ENCODE measurements around the gene CYP4F12. TPM values are rescaled to one million over a fixed set of nuclear protein-coding genes. Genes with fewer than 3 reads are reported as not detected.
"Not testable (repeated sequence)": the region's sequence is repeated elsewhere in the genome, so short reads cannot be mapped to it uniquely, and the experiment has no call there.

CYP4F12 gene
- total RNA-seq, 1 donor from 2014 or later, result not detected

DNA sequence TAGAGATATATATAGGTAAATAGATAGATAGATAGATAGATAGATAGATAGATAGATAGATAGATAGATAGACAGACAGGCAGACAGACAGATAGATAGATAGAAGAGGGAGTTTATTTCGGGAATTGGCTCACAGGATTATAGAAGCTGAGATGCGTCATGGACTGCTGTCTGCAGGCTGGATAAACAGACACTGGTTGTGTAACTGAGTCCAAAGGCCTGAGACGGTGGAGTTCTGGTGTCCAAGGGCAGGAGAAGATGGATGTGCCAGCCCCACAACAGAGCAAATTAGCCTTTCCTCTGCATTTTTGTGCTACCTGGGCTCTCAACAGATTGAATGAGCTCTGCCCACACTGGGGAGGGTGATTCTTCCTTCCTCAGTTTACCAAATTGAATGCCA, 29.5 kb upstream of the CYP4F12 start:
- TF ChIP-seq, protein P1, sequence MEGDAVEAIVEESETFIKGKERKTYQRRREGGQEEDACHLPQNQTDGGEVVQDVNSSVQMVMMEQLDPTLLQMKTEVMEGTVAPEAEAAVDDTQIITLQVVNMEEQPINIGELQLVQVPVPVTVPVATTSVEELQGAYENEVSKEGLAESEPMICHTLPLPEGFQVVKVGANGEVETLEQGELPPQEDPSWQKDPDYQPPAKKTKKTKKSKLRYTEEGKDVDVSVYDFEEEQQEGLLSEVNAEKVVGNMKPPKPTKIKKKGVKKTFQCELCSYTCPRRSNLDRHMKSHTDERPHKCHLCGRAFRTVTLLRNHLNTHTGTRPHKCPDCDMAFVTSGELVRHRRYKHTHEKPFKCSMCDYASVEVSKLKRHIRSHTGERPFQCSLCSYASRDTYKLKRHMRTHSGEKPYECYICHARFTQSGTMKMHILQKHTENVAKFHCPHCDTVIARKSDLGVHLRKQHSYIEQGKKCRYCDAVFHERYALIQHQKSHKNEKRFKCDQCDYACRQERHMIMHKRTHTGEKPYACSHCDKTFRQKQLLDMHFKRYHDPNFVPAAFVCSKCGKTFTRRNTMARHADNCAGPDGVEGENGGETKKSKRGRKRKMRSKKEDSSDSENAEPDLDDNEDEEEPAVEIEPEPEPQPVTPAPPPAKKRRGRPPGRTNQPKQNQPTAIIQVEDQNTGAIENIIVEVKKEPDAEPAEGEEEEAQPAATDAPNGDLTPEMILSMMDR (IDR thresholded peaks at IDR 0.05; ENCODE audit: partially characterized antibody, unreplicated experiment), result no peak
- Mint-ChIP-seq H3K27ac (ENCODE audit: unreplicated experiment) (no peak overlapping the region), H3K36me3 (ENCODE audit: unreplicated experiment) (no peaks in the 10 kb centered on the region), H3K9me3 (ENCODE audit: unreplicated experiment) (peaks cover 16% of the 10 kb centered on the region), H3K4me3 (ENCODE audit: unreplicated experiment) (no peak overlapping the region), H3K27me3 (ENCODE audit: unreplicated experiment) (no peaks in the 10 kb centered on the region), H3K4me1 (ENCODE audit: low read depth, unreplicated experiment) (no peaks in the 10 kb centered on the region)
- no peak for DNase-seq

DNA sequence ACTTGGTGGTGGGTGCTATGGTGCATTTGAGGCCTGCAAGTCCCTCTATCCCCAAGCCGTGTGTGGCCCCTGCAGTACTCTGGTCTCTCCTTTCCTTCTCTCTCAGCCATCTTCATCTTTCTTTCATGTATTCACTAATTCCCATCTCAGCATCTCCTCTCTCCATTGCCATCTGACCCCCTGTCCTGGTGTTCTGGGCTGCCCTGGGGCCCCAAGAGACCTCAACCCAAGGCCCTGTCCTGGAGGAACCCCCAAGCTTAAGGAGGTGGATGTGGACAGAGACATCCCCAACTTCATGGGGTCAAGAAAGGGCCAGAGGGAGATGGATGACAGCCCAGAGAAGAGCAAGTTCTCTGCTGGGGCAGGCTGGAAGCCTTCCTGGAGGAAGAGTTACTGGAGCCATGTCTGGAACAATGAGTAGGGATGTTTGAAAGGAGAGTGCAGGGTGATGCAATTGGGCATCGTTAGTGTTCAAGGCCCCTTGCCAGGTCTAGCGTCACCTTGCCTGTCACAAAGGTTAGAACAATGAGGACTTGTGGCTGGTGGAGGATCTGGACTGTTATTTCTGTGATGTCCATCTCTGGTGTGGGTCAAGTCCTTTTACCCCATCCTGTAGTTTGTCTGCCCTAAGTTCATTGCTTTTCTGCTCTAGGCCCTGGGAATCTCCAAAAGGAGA, 28.7 kb upstream of the CYP4F12 start:
- TF ChIP-seq, protein P1 (IDR thresholded peaks at IDR 0.05; ENCODE audit: partially characterized antibody, unreplicated experiment), result no peak
- DNase-seq, result no peak
- no peaks in the 10 kb centered on the region for H3K4me1 Mint-ChIP-seq (ENCODE audit: low read depth, unreplicated experiment)
- no peaks in the 10 kb centered on the region for H3K27me3 Mint-ChIP-seq (ENCODE audit: unreplicated experiment)
- H3K36me3 Mint-ChIP-seq (ENCODE audit: unreplicated experiment), result no peaks in the 10 kb centered on the region
- H3K27ac Mint-ChIP-seq (ENCODE audit: unreplicated experiment), result no peak overlapping the region
- H3K9me3 Mint-ChIP-seq (ENCODE audit: unreplicated experiment), result peaks cover 16% of the 10 kb centered on the region
- no peak overlapping the region for H3K4me3 Mint-ChIP-seq (ENCODE audit: unreplicated experiment)

DNA sequence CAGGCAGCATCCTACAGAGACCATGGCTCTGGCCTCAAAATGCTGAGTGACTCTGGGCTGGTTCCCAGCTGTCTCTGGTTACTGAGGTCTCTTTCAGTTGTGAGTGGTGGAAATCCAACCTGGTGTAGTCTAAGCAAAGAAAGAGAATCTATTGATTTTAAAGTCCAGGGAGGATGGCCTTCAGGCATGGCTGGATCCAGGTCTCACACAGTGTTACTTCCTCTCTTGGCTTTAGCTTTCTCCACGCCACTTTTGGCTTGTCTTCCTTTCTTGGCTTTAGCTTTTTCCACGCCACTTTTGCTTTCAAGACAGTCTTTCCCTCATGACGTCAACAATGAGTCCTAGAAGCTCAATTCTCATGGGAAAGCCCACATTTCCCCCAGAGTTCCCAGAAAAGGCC, 28.1 kb upstream of the CYP4F12 start:
- no peaks in the 10 kb centered on the region for H3K27me3 Mint-ChIP-seq (ENCODE audit: unreplicated experiment)
- peaks cover 16% of the 10 kb centered on the region for H3K9me3 Mint-ChIP-seq (ENCODE audit: unreplicated experiment)
- H3K36me3 Mint-ChIP-seq (ENCODE audit: unreplicated experiment), result no peaks in the 10 kb centered on the region
- no peak overlapping the region for H3K4me3 Mint-ChIP-seq (ENCODE audit: unreplicated experiment)
- DNase-seq, result no peak
- H3K27ac Mint-ChIP-seq (ENCODE audit: unreplicated experiment), result no peak overlapping the region
- no peaks in the 10 kb centered on the region for H3K4me1 Mint-ChIP-seq (ENCODE audit: low read depth, unreplicated experiment)
- TF ChIP-seq, protein P1 (IDR thresholded peaks at IDR 0.05; ENCODE audit: partially characterized antibody, unreplicated experiment), result no peak

DNA sequence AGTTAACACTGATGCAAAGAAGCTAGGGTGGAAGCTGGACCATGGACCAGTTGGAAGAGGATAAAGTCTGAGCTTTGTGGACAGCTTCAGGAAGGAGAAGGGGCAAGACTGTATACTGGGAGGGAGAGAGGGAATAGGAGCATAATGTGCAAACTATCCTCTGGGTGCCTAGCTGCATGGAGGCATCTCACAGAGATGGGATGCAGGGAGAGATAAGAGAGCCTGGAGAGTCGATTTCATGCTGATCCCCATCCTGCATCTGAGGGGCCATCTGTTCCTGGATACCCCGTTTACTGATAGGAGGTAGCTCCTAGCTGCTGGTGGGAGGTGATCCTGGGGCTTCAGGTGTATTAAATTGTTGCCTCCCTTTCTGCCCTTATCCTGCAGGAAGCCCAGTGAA, 23.4 kb upstream of the CYP4F12 start:
- H3K36me3 Mint-ChIP-seq (ENCODE audit: unreplicated experiment), result no peaks in the 10 kb centered on the region
- H3K27me3 Mint-ChIP-seq (ENCODE audit: unreplicated experiment), result no peaks in the 10 kb centered on the region
- TF ChIP-seq, protein P1 (IDR thresholded peaks at IDR 0.05; ENCODE audit: partially characterized antibody, unreplicated experiment), result no peak
- peaks cover 8% of the 10 kb centered on the region for H3K9me3 Mint-ChIP-seq (ENCODE audit: unreplicated experiment)
- H3K4me1 Mint-ChIP-seq (ENCODE audit: low read depth, unreplicated experiment), result no peaks in the 10 kb centered on the region
- H3K4me3 Mint-ChIP-seq (ENCODE audit: unreplicated experiment), result no peak overlapping the region
- no peak for DNase-seq
- H3K27ac Mint-ChIP-seq (ENCODE audit: unreplicated experiment), result no peak overlapping the region

DNA sequence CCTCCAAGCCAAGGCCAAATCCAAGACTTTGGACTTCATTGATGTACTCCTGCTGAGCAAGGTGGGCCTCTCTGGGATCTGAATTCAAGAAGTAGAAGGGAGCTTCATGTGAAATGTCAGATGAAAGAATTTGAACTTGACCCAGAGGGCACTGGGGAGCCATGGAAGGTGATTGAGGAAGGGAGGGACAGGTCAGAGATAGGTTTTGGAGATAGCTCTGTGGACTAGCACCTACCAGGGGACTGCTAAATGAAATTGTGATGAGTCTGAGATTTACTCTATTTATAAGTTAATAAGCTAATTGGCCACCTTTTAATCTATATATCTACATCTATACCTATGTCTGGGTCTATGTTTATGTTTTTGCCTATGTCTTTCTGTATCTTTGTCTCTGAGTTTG, 22.8 kb upstream of the CYP4F12 start:
- H3K9me3 Mint-ChIP-seq (ENCODE audit: unreplicated experiment); H3K27me3 Mint-ChIP-seq (ENCODE audit: unreplicated experiment); H3K4me1 Mint-ChIP-seq (ENCODE audit: low read depth, unreplicated experiment); DNase-seq; H3K4me3 Mint-ChIP-seq (ENCODE audit: unreplicated experiment); H3K27ac Mint-ChIP-seq (ENCODE audit: unreplicated experiment); H3K36me3 Mint-ChIP-seq (ENCODE audit: unreplicated experiment): not testable (repeated sequence)
